ENCODE measurements around the gene NUAK1.
"Not testable (repeated sequence)": the region's sequence is repeated elsewhere in the genome, so short reads cannot be mapped to it uniquely, and the experiment has no call there.

Gene NUAK1

GRCh38 chr12:106147956-106148355, 9.2 kb upstream of the NUAK1 start:
- no peak for DNase-seq (ENCODE audit: low read depth in 2 of 2)

GRCh38 chr12:106146987-106147386, 8.2 kb upstream of the NUAK1 start:
- no peak for DNase-seq (ENCODE audit: low read depth in 2 of 2)

- DNase-seq (ENCODE audit: low read depth in 2 of 2), result no peak
Measured at GRCh38 chr12:106145539-106146447, 7.0 kb upstream of the NUAK1 start.

- no peak for DNase-seq (ENCODE audit: low read depth in 2 of 2)
Measured at GRCh38 chr12:106144847-106145246, 6.1 kb upstream of the NUAK1 start.

GRCh38 chr12:106142591-106143261, 4.0 kb upstream of the NUAK1 start:
- DNase-seq (ENCODE audit: low read depth in 2 of 2), result no peak

GRCh38 chr12:106141920-106142319, 3.2 kb upstream of the NUAK1 start:
- not testable (repeated sequence) for DNase-seq (ENCODE audit: low read depth in 2 of 2)

GRCh38 chr12:106141452-106141851, 2.7 kb upstream of the NUAK1 start:
- DNase-seq (ENCODE audit: low read depth in 2 of 2), result no peak

- DNase-seq (ENCODE audit: low read depth in 2 of 2), result no peak
Measured at GRCh38 chr12:106141003-106141402, 2.2 kb upstream of the NUAK1 start.

GRCh38 chr12:106140223-106140986, 1.7 kb upstream of the NUAK1 start:
- no peak for DNase-seq (ENCODE audit: low read depth in 2 of 2)

- DNase-seq (ENCODE audit: low read depth in 2 of 2), result no peak
Measured at GRCh38 chr12:106139422-106140171, 843 bp upstream of the NUAK1 start.

DNA sequence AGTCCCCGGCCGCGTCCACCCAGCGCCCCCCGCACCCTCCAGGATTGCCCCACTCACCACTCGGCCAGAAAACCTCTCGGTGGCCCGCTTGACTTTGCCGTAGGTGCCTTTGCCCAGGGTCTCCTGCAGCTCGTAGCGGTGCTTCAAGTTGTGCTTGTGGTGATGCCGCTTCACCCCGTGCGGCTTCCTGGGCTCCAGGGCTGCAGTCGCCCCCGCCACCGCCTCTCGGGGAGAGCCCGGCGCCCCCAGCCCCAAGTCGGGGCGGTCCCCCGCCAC, 459 bp downstream of the NUAK1 start:
- no peak for DNase-seq (ENCODE audit: low read depth in 2 of 2)

DNA sequence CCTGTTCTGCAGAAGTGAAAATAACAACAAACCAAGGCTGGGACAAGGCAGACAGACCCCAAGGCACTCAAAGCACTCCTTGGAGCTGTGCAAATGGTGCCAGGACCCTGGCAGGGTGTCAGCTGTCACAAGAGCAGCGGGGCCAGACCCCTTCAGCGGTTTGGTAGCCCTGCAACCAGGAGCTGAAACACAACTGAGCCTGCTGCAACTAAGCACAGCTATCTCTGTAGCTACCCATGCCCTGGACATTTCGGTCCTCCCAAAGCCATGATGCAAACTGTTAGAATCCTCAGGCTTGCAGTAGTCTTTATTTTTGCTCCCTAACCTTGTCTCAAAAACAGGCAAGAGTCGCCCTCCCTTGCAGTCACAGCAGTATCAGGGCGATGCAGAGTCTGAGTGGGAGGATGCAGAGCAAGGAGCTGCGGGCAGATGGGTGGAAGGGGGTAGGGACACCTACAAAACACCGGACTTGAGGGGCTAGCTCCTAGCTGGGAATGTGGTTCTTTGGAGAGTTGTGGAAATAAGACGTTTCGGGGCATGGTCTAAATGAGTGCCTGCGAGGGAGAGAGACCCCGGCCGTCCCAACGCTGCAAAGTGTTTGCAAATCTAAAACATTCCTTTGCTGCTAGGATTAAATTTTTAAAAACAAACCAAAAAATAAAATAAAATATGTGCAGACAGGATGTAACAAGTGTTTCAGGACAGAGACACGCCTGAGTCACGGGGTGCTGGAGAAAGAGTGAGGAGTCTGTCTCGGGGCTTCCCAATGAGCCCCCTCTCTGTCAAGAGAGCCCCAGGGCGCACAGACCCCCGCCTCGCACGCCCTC, 1.0 kb downstream of the NUAK1 start:
- no peak for DNase-seq (ENCODE audit: low read depth in 2 of 2)

GRCh38 chr12:106136263-106136662, 2.5 kb downstream of the NUAK1 start:
- peak; percentile 22 to 65 for DNase-seq (ENCODE audit: low read depth in 2 of 2)

DNA sequence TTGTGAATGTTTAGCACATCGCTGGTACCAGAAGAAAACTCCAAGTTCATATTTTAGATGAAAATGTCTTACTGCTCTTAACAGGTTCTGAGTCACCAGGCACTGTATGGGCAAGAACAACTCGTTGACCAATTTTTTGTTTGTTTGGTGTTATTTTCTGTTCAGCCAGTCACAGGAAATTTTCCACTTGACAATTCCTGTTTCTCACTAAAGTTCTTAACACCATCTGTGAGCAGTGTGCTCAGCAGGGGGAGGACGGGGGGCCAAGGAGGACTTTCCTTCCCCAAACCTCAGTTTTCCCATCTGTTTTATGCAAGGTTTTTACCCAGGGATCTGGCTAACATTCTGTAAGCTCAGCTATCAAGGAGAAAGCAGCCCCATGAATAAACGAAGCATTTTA, 3.0 kb downstream of the NUAK1 start:
- DNase-seq (ENCODE audit: low read depth in 2 of 2), result no peak

- DNase-seq (ENCODE audit: low read depth in 2 of 2), result no peak
Measured at GRCh38 chr12:106135075-106135474, 3.7 kb downstream of the NUAK1 start.

DNA sequence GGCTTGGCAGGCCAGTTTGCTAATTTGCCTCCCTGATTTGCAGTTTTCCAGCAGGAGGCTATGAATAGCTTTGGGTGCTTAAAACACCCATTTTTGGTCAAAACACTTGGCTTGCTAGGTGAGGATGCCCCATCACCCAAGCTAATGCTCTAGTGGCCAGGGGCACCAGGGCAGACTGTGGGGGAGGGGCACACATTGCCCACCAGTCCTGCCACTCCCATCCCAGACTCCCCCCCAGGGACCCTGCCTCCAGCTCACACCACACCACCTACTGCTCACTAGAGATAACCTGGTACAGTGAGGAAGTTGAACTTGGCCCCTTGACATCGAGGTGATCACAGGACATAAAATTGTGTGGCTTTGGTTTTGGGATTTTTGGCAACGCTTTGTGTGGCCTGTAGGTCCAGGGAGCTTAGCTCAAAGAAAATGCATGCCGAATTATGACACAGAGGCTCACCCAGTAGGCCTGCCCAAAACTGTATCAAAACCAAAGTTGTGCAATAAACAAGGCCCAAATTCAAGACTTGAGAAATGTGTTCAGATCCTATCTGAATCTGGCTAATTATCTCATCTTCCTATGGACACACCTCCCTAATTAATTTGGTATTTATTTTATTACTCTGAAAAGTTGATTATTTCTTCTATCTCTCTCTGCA, 4.3 kb downstream of the NUAK1 start:
- no peak for DNase-seq (ENCODE audit: low read depth in 2 of 2)

DNA sequence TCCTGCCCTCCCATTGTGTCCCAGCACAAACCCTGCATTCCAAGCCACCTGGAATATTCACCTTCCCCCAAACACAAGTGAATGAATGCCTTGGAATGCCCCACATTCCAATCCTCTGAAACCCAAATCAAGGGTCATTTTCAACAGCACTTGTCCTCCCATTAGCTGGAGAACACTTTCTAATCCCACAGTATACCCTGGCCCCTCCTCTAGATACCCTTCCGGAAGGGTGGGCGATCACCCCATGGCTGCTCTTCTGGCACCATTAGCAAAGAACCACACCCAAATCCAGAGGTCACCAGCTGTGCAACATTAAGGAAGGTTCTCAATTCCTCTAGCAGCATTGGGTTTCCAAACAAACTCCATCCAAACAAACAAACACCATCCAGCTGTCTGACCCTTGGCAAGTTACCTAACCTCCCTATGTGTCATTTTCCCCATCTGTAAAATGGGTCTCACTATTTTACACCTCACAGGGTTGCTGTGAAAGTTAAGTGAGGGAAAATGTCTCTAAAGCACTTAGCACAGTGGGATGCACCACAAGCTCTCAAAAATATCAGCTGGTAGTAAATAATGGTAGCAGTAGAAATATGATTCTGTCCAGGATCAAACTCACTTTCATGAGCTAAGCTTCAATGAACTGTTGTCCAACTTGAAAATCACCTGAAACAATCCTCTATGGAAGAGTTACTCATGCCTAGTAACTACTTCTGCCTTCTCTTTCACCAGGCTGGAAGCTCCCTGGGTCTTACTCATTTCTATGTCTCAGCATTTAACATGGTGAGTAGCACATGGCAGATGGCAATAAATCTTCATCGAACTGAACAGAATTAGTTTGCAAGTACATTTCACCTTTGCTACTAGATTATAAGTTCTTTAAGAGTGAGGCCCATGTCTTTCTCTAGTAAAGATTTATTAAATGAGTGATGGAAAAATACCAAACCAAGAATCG, 5.3 kb downstream of the NUAK1 start:
- no peak for DNase-seq (ENCODE audit: low read depth in 2 of 2)

- no peak for DNase-seq (ENCODE audit: low read depth in 2 of 2)
Measured at GRCh38 chr12:106132175-106133135, 6.3 kb downstream of the NUAK1 start.
